PC-3 (cell line): ENCODE data around the gene ITCH. TPM values are rescaled to one million over a fixed set of nuclear protein-coding genes. Genes with fewer than 3 reads are reported as not detected.
"Not testable (repeated sequence)": the region's sequence is repeated elsewhere in the genome, so short reads cannot be mapped to it uniquely, and the experiment has no call there.

Experiments
- ATAC-seq: fragments of 200-7000 bp; cut with Tn5 transposase; 2 replicates; pipeline ENCODE4 v1.9.1; 2020; ENCODE audit warnings: mild to moderate bottlenecking, moderate library complexity
- BruUV-seq: library from RNA; stranded (reverse); fragments of 400-500 nt; replicated peaks from 2 replicates; lab custom pipeline; 2021; lab: Mats Ljungman, UMichigan
- CTCF ChIA-PET: fragments of 300-600 bp; sonication (Branson Sonifier 250); formaldehyde crosslinking; loops from one replicate; lab custom pipeline; 2022; ENCODE audit warnings: antibody characterized with exemption; lab: Charles Lee
- POLR2A ChIA-PET: fragments of 300-600 bp; sonication (Branson Sonifier 250); formaldehyde crosslinking; loops from one replicate; lab custom pipeline; 2022; ENCODE audit warnings: antibody characterized with exemption; ENCODE audit not compliant: unreplicated experiment; lab: Charles Lee
- DNase-seq: peaks from one replicate; pipeline ENCODE4 v3.0.0-alpha.2; 2015
- H2AFZ ChIP-seq: fragments of 300-600 bp; sonication (generic); 2 replicates; pipeline ENCODE4 v1.6.0; 2016; ENCODE audit warnings: antibody characterized with exemption, low read length
- H3F3A ChIP-seq: fragments of 300-600 bp; sonication (generic); one replicate; pipeline ENCODE4 v1.6.0; 2017; ENCODE audit warnings: antibody characterized with exemption, low read length, control low read depth, mild to moderate bottlenecking; ENCODE audit not compliant: unreplicated experiment
- H3K27ac ChIP-seq: fragments of 300-600 bp; sonication (generic); 2 replicates; pipeline ENCODE4 v1.5.1; 2016; ENCODE audit warnings: mild to moderate bottlenecking, low read length
- H3K27me3 ChIP-seq: fragments of 300-600 bp; sonication (generic); 2 replicates; pipeline ENCODE4 v1.6.1; 2016; ENCODE audit warnings: low read length, mixed read lengths
- H3K36me3 ChIP-seq: fragments of 300-600 bp; sonication (generic); 2 replicates; pipeline ENCODE4 v1.6.1; 2016; ENCODE audit warnings: low read depth, mixed run types, low read length, mixed read lengths
- H3K4me1 ChIP-seq: fragments of 300-600 bp; sonication (generic); 2 replicates; pipeline ENCODE4 v1.5.1; 2016; ENCODE audit warnings: low read length; ENCODE audit not compliant: insufficient read depth
- H3K4me2 ChIP-seq: fragments of 300-600 bp; sonication (generic); 2 replicates; pipeline ENCODE4 v1.6.0; 2016; ENCODE audit warnings: low read length
- H3K4me3 ChIP-seq: fragments of 300-600 bp; sonication (generic); 2 replicates; pipeline ENCODE4 v1.5.1; 2016; ENCODE audit warnings: mild to moderate bottlenecking, low read length, mixed read lengths
- H3K79me2 ChIP-seq: fragments of 300-600 bp; sonication (generic); 2 replicates; pipeline ENCODE4 v1.6.1; 2017; ENCODE audit warnings: low read length, mixed read lengths
- H3K9ac ChIP-seq: fragments of 300-600 bp; sonication (generic); 2 replicates; pipeline ENCODE4 v1.6.0; 2016; ENCODE audit warnings: mild to moderate bottlenecking, low read length
- H3K9me2 ChIP-seq: fragments of 300-600 bp; sonication (generic); replicated peaks from 2 replicates; pipeline ENCODE4 v1.6.1; 2016; ENCODE audit warnings: mixed run types, low read length, mixed read lengths
- H3K9me3 ChIP-seq: fragments of 300-600 bp; sonication (generic); 2 replicates; pipeline ENCODE4 v1.6.1; 2016; ENCODE audit warnings: low read length, mixed read lengths
- H4K20me1 ChIP-seq: fragments of 300-600 bp; sonication (generic); 2 replicates; pipeline ENCODE4 v1.6.1; 2016; ENCODE audit warnings: low read length, mixed read lengths
- EZH2 ChIP-seq: fragments of 300-600 bp; sonication (generic); IDR thresholded peaks from one replicate; pipeline ENCODE4 v1.6.1; 2017; ENCODE audit warnings: antibody characterized with exemption, mild to moderate bottlenecking, low read length; ENCODE audit not compliant: unreplicated experiment
- EZH2phosphoT487 ChIP-seq: fragments of 300-600 bp; sonication (generic); IDR thresholded peaks from 2 replicates; pipeline ENCODE4 v1.6.1; 2018; ENCODE audit warnings: mild to moderate bottlenecking, antibody characterized with exemption, low read length, borderline replicate concordance
- intact Hi-C: fragments of 100-400 bp; cut with micrococcal nuclease; formaldehyde crosslinking; loops from 2 replicates; pipeline ENCODE4 v1.9.0; 2023
- total RNA-seq: library from RNA; depleted of rRNA; stranded (reverse); fragments of >200 nt; gene quantifications from 2 replicates; pipeline ENCODE4 v1.2.3, GENCODE V29; 2014
- TF ChIP-seq, protein P1 (sequence below): fragments of 300-600 bp; sonication (generic); conservative IDR thresholded peaks from 2 replicates; pipeline ENCODE4 v1.5.1; 2017; ENCODE audit warnings: antibody characterized with exemption, low read depth, mild to moderate bottlenecking, low read length

ITCH gene
- total RNA-seq, 1 experiment from 2014 or later = 54.8 TPM

DNA sequence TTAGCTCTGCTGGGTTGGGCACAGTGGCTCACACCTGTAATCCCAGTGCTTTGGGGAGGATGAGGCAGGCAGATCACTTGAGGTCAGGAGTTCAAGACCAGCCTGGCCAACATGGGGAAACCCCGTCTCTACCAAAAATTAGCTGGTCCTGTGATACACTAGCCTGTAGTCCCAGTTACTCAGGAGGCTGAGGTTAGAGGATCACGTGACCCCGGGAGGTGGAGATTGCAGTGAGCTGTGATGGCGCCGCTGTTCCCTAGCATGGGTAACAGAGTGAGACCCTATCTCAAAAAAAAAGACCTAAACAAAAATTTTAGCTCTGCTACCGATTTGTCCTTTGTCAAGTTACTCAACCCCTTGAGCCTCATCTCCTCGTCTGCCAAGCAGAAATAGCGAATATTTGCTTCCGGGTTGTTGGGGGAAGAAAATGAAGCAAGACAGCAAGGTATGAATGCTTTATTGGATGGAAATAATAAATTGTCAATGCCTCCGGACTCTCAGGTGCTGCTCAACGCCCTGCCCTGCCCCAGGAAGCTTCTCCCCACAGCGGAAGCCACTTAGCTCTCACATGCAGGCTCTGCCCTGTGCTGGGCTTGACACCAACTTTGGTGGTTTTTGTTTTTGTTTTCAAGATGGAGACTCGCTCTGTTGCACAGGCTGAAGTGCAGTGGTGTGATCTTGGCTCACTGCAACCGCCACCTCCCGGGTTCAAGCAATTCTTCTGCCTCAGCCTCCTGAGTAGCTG lies 24.9 kb upstream of the ITCH start:
- ChIA-PET POLR2A (interaction anchor here (0.6 to 0.8 kb wide), 2 partner anchors 23 to 25 kb away, joined by 3 to 4 read pairs; partner anchors contain the start of gene ITCH), CTCF (no interaction called here)
- H3K4me2 ChIP-seq = no peak overlapping the region
- H3K9ac ChIP-seq = no peak overlapping the region
- no peaks in the 10 kb centered on the region for H3K27me3 ChIP-seq
- no peaks in the 10 kb centered on the region for H3K9me3 ChIP-seq
- H3K4me1 ChIP-seq = peaks cover 25% of the 10 kb centered on the region
- intact Hi-C loops = no loop called here
- H3K27ac ChIP-seq = no peak overlapping the region
- H2AFZ ChIP-seq = no peak overlapping the region
- no peaks in the 10 kb centered on the region for H3K36me3 ChIP-seq
- BruUV-seq = no TSS peak
- H3F3A ChIP-seq = peaks cover 3% of the 10 kb centered on the region
- H3K79me2 ChIP-seq = no peaks in the 10 kb centered on the region
- no peaks in the 10 kb centered on the region for H3K9me2 ChIP-seq
- ATAC-seq (no peak), DNase-seq (no peak)
- TF ChIP-seq EZH2phosphoT487 = no peak
- TF ChIP-seq, protein P1, sequence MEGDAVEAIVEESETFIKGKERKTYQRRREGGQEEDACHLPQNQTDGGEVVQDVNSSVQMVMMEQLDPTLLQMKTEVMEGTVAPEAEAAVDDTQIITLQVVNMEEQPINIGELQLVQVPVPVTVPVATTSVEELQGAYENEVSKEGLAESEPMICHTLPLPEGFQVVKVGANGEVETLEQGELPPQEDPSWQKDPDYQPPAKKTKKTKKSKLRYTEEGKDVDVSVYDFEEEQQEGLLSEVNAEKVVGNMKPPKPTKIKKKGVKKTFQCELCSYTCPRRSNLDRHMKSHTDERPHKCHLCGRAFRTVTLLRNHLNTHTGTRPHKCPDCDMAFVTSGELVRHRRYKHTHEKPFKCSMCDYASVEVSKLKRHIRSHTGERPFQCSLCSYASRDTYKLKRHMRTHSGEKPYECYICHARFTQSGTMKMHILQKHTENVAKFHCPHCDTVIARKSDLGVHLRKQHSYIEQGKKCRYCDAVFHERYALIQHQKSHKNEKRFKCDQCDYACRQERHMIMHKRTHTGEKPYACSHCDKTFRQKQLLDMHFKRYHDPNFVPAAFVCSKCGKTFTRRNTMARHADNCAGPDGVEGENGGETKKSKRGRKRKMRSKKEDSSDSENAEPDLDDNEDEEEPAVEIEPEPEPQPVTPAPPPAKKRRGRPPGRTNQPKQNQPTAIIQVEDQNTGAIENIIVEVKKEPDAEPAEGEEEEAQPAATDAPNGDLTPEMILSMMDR = no peak
- TF ChIP-seq EZH2 = no peak
- no peaks in the 10 kb centered on the region for H4K20me1 ChIP-seq
- H3K4me3 ChIP-seq = no peak overlapping the region

DNA sequence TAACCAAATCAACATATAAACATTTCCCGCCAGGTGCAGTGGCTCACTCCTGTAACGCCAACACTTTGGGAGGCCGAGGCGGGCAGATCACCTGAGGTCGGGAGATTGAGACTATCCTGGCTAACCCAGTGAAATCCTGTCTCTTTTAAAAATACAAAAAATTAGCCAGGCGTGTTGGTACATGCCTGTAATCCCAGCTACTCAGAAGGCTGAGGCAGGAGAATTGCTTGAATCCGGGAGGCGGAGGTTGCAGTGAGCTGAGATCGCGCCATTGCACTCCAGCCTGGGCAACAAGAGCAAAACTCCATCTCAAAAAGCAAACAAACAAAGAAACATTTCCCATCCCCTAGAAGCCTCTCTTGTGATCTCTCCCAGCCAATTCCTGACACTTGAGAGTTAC lies 22.3 kb upstream of the ITCH start:
- DNase-seq, H3K4me3 ChIP-seq, H3K27ac ChIP-seq, H2AFZ ChIP-seq, ATAC-seq, H3K9ac ChIP-seq, H4K20me1 ChIP-seq, H3F3A ChIP-seq, H3K79me2 ChIP-seq, H3K27me3 ChIP-seq, CTCF ChIA-PET, H3K4me2 ChIP-seq, H3K4me1 ChIP-seq, H3K36me3 ChIP-seq, H3K9me3 ChIP-seq, BruUV-seq, intact Hi-C loops, H3K9me2 ChIP-seq: not testable (repeated sequence)
- POLR2A ChIA-PET = interaction anchor here (0.6 kb wide), 1 partner anchor 310 kb away, joined by 6 read pairs; no protein-coding TSS in a partner anchor

DNA sequence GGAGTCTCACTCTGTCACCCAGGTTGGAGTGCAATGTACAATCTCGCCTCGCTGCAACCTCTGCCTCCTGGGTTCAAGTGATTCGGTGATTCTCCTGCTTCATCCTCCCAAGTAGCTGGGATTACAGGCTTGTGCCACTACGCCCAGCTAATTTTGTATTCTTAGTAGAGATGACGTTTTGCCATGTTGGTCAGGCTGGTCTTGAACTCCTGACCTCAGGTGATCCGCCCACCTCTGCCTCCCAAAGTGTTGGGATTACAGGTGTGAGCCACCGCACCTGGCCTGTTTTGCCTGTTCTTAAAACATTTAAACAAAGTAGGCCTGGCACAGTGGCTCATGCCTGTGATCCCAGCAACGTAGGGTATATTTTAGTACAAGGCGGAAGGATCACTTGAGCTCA lies 21.9 kb upstream of the ITCH start:
- ATAC-seq, H3K27me3 ChIP-seq, H3K36me3 ChIP-seq, H3F3A ChIP-seq, H4K20me1 ChIP-seq, H3K9ac ChIP-seq, H3K79me2 ChIP-seq, intact Hi-C loops, CTCF ChIA-PET, H3K9me2 ChIP-seq, H3K4me3 ChIP-seq, H3K27ac ChIP-seq, H3K4me1 ChIP-seq, H2AFZ ChIP-seq, H3K9me3 ChIP-seq, BruUV-seq, DNase-seq, H3K4me2 ChIP-seq: not testable (repeated sequence)
- POLR2A ChIA-PET = interaction anchor here (0.6 kb wide), 1 partner anchor 310 kb away, joined by 6 read pairs; no protein-coding TSS in a partner anchor
